Stimulated activated naive CD4-positive, alpha-beta T cell (primary cell): Measurements from ENCODE around the gene BCR.
"Not testable (repeated sequence)": the region's sequence is repeated elsewhere in the genome, so short reads cannot be mapped to it uniquely, and the experiment has no call there.

Experiments used
- DNase-seq, 6 experiments: peaks; one replicate each; lab custom pipeline; 2025; lab: John Stamatoyannopoulos, UW

The BCR gene

GRCh38 chr22:23316596-23316995 lies 136.3 kb downstream of the BCR start:
- not testable (repeated sequence) for DNase-seq

GRCh38 chr22:23318316-23318715 lies 138.0 kb downstream of the BCR start:
- not testable (repeated sequence) for DNase-seq

- not testable (repeated sequence) for DNase-seq
These were observed 142.3 kb downstream of the BCR start for GRCh38 chr22:23322497-23323080.

GRCh38 chr22:23323960-23324688 lies 143.8 kb downstream of the BCR start:
- not testable (repeated sequence) for DNase-seq

- DNase-seq = no peak
These were observed 144.9 kb downstream of the BCR start for GRCh38 chr22:23325183-23325582.

- not testable (repeated sequence) for DNase-seq
These were observed 153.5 kb downstream of the BCR start for GRCh38 chr22:23333822-23334221.

- not testable (repeated sequence) for DNase-seq
These were observed 157.4 kb downstream of the BCR start for GRCh38 chr22:23337672-23338071.

GRCh38 chr22:23341942-23342695 lies 161.8 kb downstream of the BCR start:
- not testable (repeated sequence) for DNase-seq

- no peak for DNase-seq
These were observed 171.0 kb downstream of the BCR start for GRCh38 chr22:23351321-23351720.

- no peak for DNase-seq
These were observed 172.7 kb downstream of the BCR start for GRCh38 chr22:23353004-23353403.

GRCh38 chr22:23353696-23354095 lies 173.4 kb downstream of the BCR start:
- DNase-seq = no peak

GRCh38 chr22:23356094-23356493 lies 175.8 kb downstream of the BCR start:
- no peak for DNase-seq

- DNase-seq = no peak
These were observed 176.7 kb downstream of the BCR start for GRCh38 chr22:23357053-23357452.

- DNase-seq = no peak
These were observed 179.3 kb downstream of the BCR start for GRCh38 chr22:23359583-23360123.

- DNase-seq = no peak
These were observed 181.4 kb downstream of the BCR start for GRCh38 chr22:23361676-23362075.

- no peak for DNase-seq
These were observed 183.4 kb downstream of the BCR start for GRCh38 chr22:23363683-23364082.

GRCh38 chr22:23364389-23364788 lies 184.1 kb downstream of the BCR start:
- DNase-seq = no peak

GRCh38 chr22:23365524-23365923 lies 185.2 kb downstream of the BCR start:
- DNase-seq = no peak

- no peak for DNase-seq
These were observed 185.7 kb downstream of the BCR start for GRCh38 chr22:23365961-23366360.

GRCh38 chr22:23367196-23367595 lies 186.9 kb downstream of the BCR start:
- DNase-seq = not testable (repeated sequence)
